Measurements from ENCODE around the gene NELFE. TPM values are rescaled to one million over a fixed set of nuclear protein-coding genes. Genes with fewer than 3 reads are reported as not detected.

The NELFE gene
- total RNA-seq, 1 donor from 2014 or later, result 57.9 TPM

GRCh38 chr6:31927242-31927862 lies 31.4 kb downstream of the NELFE start, which contains the start of gene C2:
C2 (plus strand) TSS chr6:31927717; CDS start chr6:31927753, 36 bp downstream.
- Mint-ChIP-seq H3K27ac (no peak within 1 kb of the TSS), H3K9me3 (no peaks in the 10 kb centered on the region), H3K36me3 (ENCODE audit: low read depth) (no peaks in the 10 kb centered on the region), H3K4me1 (no peaks in the 10 kb centered on the region), H3K27me3 (peaks cover 7% of the 10 kb centered on the region), H3K4me3 (no peak within 1 kb of the TSS)
- POLR2A ChIA-PET, result no interaction called here
- CTCF ChIA-PET, result no interaction called here
- no peak for TF ChIP-seq CTCF (IDR thresholded peaks at IDR 0.05)
- intact Hi-C loops (cut with micrococcal nuclease), result no loop called here
- ATAC-seq (ENCODE audit: low read depth) (no peak), DNase-seq (no peak)

- Mint-ChIP-seq H3K9me3 (no peaks in the 10 kb centered on the region), H3K27me3 (peaks cover 2% of the 10 kb centered on the region), H3K36me3 (ENCODE audit: low read depth) (no peaks in the 10 kb centered on the region), H3K27ac (no peak overlapping the region), H3K4me1 (no peaks in the 10 kb centered on the region), H3K4me3 (no peak overlapping the region)
- POLR2A ChIA-PET, result no interaction called here
- intact Hi-C loops (cut with micrococcal nuclease), result loop anchor here (1.0 kb wide), 1 partner anchor 194 kb away; the partner anchor contains the start of gene DDAH2
- peak; percentile 37 for ATAC-seq (ENCODE audit: low read depth)
- TF ChIP-seq CTCF (IDR thresholded peaks at IDR 0.05), result no peak
- CTCF ChIA-PET, result no interaction called here
- DNase-seq, result no peak
Observed at GRCh38 chr6:31922942-31923341, 35.8 kb downstream of the NELFE start.

GRCh38 chr6:31920811-31921210 lies 38.0 kb downstream of the NELFE start:
- Mint-ChIP-seq H3K27me3 (no peaks in the 10 kb centered on the region), H3K4me1 (no peaks in the 10 kb centered on the region), H3K4me3 (no peak overlapping the region), H3K27ac (no peak overlapping the region), H3K9me3 (no peaks in the 10 kb centered on the region), H3K36me3 (ENCODE audit: low read depth) (no peaks in the 10 kb centered on the region)
- DNase-seq (no peak), ATAC-seq (ENCODE audit: low read depth) (no peak)
- ChIA-PET POLR2A (no interaction called here), CTCF (no interaction called here)
- intact Hi-C loops (cut with micrococcal nuclease), result no loop called here
- no peak for TF ChIP-seq CTCF (IDR thresholded peaks at IDR 0.05)

- ATAC-seq (ENCODE audit: low read depth) (no peak), DNase-seq (no peak)
- H3K36me3 Mint-ChIP-seq (ENCODE audit: low read depth), result no peaks in the 10 kb centered on the region
- H3K4me3 Mint-ChIP-seq, result no peak overlapping the region
- CTCF ChIA-PET, result no interaction called here
- no peak overlapping the region for H3K27ac Mint-ChIP-seq
- POLR2A ChIA-PET, result no interaction called here
- TF ChIP-seq CTCF (IDR thresholded peaks at IDR 0.05), result no peak
- intact Hi-C loops (cut with micrococcal nuclease), result no loop called here
- no peaks in the 10 kb centered on the region for H3K9me3 Mint-ChIP-seq
- H3K27me3 Mint-ChIP-seq, result no peaks in the 10 kb centered on the region
- no peaks in the 10 kb centered on the region for H3K4me1 Mint-ChIP-seq
Observed at GRCh38 chr6:31919624-31920303, 39.0 kb downstream of the NELFE start.

GRCh38 chr6:31918069-31918720 lies 40.6 kb downstream of the NELFE start:
- ChIA-PET POLR2A (interaction anchor here (0.7 kb wide), 2 partner anchors 10 to 258 kb away, joined by 3 read pairs; partner anchors contain the start of gene C6orf47), CTCF (no interaction called here)
- intact Hi-C loops (cut with micrococcal nuclease), result no loop called here
- H3K9me3 Mint-ChIP-seq, result no peaks in the 10 kb centered on the region
- H3K4me1 Mint-ChIP-seq, result no peaks in the 10 kb centered on the region
- TF ChIP-seq CTCF (IDR thresholded peaks at IDR 0.05), result no peak
- no peak overlapping the region for H3K4me3 Mint-ChIP-seq
- no peak for DNase-seq
- no peaks in the 10 kb centered on the region for H3K27me3 Mint-ChIP-seq
- H3K27ac Mint-ChIP-seq, result no peak overlapping the region
- ATAC-seq (ENCODE audit: low read depth), result no peak
- H3K36me3 Mint-ChIP-seq (ENCODE audit: low read depth), result no peaks in the 10 kb centered on the region

Measured in activated B cell treated with CpG ODN at 0.5 μM for 24 hours (primary cell).